NCI-H446 (cell line): Measurements from ENCODE around the gene SOCS7.

Experiments
- DNase-seq, 2 experiments: peaks; one replicate each; lab custom pipeline; 2025; lab: John Stamatoyannopoulos, UW

Gene SOCS7, protein sequence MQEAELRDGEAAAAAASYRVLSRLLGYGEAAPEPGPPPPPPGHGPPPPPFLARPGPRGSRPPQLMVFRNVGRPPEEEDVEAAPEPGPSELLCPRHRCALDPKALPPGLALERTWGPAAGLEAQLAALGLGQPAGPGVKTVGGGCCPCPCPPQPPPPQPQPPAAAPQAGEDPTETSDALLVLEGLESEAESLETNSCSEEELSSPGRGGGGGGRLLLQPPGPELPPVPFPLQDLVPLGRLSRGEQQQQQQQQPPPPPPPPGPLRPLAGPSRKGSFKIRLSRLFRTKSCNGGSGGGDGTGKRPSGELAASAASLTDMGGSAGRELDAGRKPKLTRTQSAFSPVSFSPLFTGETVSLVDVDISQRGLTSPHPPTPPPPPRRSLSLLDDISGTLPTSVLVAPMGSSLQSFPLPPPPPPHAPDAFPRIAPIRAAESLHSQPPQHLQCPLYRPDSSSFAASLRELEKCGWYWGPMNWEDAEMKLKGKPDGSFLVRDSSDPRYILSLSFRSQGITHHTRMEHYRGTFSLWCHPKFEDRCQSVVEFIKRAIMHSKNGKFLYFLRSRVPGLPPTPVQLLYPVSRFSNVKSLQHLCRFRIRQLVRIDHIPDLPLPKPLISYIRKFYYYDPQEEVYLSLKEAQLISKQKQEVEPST

DNA sequence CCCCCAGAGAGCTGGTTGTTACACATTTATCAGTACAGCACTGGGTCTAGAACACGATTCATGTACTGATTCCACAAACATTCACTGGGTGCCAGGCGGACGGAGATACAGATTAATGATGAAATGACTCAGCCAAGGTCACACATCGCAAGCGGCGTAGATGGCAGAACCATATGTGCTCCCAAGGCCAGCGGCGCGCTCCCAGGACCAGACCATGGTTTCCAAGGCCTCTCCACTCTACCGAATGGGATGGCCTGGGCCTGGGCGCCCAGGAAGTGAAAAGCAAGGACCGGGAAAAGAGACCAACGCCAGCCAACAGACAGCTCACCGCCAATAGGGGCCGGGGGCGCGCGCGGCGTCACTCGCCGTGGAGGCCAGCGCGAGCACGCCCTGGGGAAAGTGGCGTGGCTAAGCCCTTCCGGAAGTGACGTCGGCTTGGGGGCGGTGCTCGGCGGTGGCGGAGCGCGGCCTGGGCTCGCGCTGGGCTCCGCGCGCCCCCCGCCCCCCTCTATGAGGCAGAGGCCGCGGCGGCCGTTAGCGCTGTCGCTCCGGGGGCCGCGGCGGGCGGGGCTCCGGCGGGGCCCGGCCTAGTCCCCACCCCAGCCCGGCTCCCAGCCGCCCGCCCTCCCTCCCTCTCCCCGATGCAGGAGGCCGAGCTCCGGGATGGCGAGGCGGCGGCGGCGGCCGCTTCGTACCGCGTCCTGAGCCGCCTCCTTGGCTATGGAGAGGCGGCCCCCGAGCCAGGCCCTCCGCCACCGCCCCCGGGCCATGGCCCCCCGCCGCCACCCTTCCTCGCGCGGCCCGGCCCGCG lies at the start of gene SOCS7:
SOCS7 (plus strand) TSS at position 433 of the 811 bp plus-strand sequence; CDS start at position 642, 209 bp downstream.
- peak; percentile 65 to 94 for DNase-seq

DNA sequence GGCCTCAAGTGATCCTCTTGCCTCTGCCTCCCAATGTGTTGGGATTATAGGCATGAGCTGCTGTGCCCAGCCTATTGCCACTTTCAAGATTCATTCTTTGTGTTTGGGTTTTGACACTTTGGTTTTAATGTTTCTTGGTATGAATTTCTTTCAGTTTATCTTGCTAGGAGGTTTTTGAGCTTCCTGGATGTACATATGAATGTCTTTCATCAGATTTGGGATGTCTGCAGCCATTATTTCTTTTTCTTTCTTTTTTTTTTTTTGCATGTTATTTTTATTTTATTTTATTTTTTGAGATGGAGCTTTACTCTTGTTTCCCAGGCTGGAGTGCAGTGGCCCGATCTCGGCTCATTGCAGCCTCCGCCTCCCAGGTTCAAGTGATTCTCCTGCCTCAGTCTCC lies 36.1 kb upstream of the SOCS7 start:
- DNase-seq, result no peak

DNA sequence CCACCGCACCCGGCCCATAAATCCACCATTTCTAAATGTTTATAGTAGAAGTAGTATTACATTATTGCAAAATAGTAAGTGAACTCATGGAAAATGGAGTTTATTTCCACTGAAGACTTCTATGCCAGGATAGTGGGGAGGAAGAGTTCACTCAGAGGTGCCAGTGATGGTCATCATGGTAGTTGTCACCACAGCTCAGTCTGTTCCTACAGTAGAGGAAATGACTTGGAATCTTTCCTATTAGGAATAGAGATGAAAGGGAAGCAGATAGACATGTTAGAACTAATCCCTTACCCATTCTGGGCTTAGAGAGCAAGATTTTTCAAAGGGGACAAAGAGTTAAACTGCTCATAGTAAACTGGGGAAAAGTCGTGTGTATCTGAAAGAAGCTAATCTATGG lies 34.6 kb upstream of the SOCS7 start:
- no peak for DNase-seq

DNA sequence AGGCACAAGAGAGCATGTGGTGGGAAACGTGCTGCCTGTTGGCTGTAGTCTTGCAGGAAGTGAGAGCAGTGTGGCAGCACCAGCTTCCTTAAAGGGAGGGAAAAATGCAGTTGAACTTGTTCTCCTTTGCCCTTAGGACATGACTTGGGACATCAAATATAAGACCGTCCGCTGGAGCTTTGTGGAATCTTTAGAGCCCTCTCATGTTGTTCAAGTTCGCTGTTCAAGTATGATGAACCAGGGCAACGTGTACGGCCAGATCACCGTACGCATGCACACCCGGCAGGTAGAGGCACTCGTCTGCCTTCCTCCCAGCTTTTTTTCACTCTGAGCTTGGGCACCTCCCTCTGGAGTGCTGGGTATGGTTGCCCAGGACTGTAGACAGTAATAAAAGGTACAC lies 31.2 kb upstream of the SOCS7 start:
- DNase-seq, result no peak

DNA sequence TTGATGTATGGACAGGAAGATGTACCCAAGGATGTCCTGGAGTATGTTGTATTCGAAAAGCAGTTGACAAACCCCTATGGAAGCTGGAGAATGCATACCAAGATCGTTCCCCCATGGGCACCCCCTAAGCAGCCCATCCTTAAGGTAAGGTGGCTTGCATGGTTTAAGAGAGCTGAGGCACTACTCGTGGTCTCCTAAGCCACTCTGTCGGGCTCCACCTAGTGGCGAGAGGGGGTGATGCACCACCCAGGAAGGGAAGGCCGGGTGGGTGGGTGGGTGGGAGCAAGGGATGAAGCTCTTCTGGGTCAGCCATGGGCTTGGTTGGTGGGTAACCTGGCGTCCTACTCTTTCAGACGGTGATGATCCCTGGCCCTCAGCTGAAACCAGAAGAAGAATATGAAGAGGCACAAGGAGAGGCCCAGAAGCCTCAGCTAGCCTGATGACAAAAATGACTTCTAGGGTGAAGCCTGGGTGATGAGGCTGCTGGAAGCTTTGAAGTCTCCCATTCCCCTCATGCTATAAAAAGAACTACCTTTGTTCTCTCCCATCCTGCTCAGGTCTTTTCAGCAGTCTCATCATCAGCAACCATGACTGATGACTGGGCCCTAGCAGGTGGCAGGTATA lies 29.4 kb upstream of the SOCS7 start:
- peak; percentile 11 to 34 for DNase-seq

DNA sequence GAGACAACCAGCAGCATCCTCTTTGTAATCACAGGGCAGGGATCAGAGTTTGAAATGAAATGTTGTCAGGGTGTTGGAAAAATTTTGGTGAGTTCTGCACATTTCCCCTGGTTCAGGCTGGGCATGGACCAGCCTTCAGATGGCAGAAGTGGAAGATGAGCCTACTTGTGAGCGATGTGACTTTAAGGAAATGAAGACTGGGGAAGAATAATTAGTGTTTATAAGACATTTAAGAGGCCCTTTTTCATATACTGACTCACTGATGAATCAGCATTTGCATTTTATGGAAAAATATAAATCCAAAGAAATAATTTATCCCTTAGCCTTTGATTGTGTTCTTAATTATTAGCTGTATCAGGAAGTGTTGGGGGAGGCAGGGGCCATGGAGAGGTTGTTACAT lies 28.7 kb upstream of the SOCS7 start:
- no peak for DNase-seq

DNA sequence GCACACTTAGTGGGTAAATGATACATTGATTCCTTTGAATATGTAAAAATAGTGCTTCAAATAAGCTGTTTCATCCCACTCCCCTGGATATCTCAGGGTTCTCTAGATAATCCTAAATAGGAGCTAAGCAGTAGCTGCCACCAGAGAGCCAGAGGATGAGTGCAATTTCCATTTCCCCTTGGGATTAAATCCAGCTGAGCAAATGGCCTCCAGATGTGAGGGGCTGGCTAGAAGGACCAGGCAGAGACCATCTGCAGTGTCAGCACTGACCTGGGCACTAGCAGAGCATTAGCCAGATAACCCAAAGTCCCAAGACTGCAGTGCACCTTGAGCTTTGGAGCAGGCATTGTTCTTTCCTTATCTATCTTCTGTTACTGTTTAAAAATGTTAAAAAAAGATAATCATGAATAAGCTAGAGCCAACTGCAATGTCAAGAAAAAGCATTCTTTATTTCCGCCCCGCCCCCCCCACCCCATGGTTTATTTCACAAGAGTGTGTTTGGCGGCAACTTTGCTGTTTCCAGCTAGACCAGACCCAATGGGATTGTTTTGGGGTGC lies 27.4 kb upstream of the SOCS7 start:
- no peak for DNase-seq

DNA sequence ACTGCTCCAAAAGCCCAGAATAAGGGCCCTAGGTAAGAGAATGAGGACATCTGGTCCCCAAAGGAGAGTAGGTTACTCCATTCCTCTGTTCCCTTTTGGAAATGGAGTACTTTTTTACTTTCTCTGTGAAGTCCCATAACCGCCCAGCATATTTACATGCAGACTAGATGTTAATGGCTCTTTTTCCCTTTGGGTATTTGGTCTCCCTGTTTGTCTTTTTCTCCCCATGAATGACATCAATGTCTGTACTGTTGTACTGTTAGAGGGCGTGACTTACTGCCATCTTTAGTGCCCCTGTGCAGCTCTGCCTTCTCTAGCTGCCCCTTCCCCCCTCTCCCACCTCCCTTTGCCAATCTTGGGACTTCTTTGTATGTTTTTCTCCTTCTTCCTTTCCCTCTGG lies 26.9 kb upstream of the SOCS7 start:
- DNase-seq, result no peak

DNA sequence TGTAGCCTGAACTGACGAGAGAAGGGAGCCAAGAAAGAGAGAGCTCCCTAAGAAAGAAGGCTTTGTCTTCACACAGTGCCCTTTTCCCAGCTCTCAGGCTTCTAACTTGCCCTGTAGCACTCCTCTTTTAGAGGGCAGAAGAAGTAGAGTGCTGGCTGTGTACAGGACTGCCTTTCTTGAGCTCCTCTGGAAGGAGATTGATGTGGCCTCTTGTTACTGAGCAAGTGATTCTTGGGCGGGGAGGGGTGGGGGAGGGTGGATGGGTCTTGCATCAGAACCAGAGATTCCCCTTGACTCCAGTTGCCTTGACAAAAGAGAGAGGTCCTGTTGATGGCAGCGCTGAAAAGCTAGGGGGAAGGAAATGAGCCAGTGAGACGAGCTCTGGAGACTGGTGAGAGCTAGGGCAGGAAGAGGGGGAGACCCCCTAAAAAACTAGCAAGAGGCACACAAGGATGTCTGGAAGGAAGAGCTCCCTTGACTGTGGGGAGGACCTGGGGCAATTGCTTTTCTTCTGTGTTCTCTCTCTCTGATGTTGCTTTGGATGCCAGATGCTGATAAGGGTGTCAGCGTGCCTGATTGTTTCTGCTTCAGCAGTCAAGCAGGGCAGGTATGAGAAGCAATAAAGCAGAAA lies 26.3 kb upstream of the SOCS7 start:
- no peak for DNase-seq

DNA sequence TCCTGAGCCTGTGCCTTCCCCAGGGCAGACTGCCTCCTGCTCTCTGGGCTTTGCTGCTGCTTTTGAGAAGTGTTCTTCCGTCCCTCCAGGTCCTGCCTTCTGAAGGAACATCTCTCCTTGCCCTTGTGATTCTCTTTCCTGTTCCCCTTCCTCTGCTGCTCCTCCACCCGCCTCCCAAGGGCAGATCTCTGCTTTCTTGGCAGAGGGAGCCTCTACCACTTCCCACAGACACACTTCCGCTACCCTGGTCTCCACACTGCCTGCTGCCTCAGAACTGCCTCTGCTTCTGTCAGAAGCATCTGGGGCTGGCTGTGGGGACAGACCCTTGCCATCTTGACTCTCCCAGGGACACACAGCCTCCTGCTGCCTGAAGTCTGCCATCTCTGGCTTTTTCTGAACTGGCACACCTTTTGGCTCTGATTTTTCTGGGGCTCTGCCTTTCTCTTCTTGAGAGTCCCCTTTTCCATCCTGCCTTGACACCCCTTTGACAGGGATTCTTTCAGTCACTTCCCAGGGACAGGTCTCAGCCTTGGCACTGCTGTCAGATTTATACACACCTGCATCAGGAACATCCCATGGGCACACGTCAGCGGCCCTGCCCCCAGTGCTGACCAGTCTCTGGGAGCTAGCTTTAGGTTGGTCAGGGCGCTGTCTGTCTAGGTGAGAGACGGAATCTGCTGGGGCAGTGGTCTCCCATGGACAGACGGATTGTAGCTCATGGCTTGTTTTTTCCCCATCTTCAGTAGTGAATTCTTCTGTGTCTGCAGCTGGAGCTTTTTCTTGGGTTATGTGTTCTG lies 24.4 kb upstream of the SOCS7 start:
- no peak for DNase-seq

DNA sequence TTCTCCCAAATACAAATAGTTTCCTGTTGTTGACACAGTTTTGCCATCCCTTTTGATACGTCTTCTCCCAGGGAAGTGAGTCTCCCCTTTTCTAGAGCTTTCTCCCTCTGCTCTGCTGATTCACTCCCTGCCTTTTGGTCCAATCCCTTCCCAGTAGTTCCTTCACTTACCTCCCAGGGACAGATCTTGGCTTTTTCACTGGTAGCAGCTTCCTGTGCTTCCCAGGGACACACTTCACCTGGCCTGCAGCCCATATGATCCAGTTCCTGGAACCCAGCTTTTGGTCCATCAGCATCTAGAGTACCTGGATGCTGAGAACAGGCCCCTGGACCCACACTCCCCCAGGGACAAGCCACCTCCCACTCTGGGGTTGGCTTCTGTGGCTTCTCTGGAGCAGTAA lies 23.7 kb upstream of the SOCS7 start:
- DNase-seq, result no peak

DNA sequence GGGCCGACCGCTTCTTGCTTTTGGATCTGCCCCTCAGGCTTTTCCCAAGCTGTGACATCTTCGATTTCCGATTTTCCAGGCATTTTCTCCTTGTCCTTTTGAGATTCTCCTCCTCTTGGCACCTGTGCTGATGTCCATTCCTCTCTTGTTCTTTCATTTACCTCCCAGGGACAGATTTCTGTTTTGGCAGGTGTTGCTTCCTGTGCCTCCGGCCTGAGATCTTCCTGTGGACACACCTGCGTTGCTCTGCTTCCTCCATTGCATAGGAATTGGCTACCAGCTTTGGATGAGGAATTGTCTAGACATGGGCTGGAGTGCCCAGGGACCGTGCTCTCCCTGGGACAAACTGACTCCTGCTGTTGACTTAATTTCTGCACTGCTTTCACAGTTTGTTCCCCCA lies 23.0 kb upstream of the SOCS7 start:
- no peak for DNase-seq

DNA sequence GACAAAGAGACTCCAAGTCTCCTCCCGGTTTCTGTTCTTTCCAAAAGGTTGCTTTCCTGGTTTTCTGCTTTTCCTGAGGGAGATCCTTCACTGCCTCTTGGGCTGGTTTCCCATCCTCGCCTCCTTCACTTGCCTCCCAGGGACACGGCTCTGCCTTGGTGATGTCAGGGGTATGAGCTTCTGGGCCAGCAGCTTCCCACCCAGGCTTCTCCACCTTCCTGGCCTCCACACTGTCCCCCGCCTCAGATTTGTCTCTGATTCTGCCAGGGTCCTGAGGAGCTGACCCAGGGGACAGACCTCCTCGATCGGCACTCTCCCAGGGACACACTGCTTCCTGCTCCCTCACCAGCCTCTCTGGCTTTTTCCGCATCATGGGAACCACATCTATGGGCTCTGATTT lies 22.4 kb upstream of the SOCS7 start:
- no peak for DNase-seq

DNA sequence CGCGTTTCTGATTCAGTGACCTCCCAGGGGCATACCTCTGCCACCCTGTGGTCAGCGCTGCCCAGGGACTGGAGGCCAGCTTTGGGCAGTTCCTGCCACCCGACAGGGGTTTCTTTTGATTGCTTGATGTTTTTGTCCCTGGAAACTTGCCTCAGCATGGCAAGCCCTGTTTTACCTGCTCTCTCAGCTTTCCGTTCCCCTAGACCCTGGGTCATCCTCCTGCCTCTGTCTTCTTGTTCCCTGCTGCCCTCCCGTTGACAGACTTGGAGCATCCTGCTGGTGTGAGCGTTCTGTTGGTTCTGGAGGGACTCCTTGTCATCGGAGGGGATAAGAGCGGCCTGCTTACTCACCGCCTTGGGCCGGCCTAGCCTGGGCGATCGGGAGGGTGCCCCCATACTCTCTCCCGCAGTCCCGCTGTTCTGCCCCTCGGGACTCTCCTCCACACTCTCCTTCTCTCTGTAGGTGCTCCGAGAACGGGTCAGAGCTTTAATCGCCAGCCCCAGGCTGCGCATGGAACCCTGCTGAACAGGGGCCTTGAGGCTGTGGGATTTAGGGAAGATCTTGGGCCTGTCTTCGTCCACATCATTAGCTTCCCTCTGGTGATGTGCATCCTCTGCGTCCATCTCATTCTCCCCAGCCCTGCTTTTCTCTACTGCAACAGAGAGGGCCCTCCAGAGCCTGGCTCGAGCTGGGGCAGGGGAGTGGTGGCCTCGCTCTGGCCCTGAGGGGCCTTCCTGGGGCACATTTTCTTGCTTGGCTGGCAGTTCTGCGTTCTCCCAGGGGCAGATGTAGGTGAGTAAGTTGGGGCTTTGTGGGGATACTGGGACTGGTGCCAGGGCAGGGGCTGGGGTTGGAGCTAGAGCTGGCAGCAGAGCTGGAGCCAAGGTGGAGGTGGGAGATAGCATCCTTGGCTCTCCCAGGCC lies 21.6 kb upstream of the SOCS7 start:
- DNase-seq, result no peak

DNA sequence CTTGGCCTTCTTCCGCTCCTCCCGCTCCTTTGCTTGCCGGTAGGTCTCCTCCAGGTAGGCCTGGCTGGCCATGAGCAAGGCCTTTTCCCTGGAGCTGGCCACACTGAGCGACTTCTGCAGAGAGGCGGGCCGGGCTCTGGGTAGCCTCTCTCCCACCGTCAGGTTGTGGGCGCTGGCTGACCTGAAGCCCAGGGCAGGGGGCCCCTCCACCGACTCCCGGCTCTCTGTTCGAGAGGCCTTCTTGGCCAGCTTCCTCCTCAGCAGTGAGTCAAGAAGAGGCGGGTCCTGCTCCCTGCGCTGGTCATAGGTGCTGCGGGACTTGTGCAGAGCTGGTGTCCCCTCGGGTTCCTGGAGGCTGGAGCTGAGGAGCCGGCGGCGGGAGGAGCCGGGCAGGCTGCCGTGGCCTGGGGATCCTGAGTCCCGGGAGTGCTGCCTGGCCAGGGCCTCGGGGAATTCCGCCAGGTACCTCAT lies 20.7 kb upstream of the SOCS7 start:
- DNase-seq, result no peak

DNA sequence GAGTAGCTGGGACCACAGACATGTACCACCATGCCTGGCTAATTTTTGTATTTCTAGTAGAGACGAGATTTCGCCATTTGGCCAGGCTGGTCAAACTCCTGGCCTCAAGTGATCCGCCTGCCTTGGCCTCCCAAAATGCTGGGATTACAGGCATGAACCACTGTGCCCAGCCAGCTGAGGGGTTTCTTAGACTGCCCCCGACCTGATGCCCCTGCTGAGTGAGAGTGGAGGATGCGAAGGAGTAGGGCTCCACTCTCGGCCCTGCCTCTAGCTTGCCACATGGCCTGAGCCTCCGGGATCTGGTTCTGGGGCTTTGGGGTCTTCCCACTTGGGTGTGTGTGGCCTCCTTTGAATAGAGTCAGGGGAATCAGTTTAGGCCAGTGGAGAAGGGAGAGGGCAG lies 18.9 kb upstream of the SOCS7 start:
- DNase-seq, result no peak

DNA sequence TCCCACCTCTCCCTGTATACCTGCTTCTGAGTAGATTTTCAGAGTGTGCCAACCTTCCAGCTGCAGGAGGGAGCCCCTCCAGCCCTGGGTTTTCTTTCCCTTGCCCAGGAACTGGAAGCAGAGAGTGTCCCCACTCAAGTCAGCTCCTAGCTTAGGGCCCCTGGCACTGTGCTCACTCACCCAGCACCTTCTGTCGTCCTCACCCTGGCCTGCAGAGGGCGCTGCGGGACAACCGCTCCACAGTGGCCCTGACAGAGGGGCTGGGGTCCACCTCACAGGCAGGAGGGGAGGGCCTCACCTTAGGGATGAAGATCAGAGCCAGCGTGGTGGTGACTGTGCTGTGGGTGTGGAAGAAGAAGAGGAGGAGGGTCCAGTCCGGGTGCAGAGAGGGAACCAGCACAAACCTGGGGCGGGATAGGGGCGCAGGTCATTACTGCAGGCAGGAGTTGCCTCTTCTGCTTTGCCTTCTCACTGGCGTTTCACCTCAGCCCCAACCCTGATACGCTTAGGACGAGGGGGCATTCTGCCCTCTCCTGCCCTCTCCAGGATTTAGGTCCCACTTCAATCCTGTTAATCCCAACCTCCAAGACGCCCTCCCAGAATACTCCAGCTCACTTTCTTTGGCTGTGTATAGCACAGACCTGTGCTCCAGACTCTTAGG lies 17.9 kb upstream of the SOCS7 start:
- peak in 1 of 2 experiments; percentile 22 for DNase-seq

DNA sequence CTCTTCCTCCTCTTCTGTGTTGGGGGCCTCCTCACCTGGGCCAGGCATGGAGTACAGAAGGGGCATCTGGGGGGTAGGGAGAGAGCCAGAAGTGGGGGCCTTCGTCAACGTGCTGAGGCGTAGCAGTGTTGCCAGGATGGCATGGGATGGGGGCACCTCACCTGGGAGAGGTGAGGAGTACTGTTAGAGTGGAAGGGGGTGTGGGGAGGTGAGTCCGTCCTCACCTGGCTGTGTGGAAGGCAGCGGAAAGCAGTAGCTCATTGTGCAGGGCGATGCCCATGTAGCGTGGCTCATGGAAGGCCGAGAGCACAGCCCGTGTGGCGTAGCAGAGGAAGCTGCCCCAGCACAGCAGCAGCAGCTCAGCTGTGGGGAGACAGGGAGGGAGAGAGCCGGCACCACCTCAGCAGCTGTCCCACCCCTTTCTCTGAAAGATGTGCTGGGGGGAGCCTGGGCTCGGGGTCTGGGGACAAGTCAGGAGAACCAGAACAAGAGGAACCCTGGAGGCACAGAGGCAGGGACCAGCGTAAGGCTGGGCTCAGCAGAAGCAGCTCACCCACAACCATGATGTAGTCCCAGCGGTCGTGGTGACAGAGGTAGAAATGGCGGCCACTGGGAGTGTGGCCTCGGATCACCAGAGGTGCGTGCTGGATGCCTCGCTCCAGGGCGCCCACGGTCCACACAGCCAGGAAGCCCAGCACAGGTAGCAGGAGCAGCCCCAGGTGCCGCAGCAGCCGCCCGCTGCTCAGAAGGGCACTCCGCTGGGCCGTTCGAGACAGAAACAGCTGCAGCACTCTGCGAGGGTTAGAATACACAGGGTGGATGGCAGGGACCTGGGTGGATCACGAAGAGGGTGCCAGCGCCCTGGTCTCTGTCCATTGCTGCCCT lies 16.9 kb upstream of the SOCS7 start:
- no peak for DNase-seq
